ENCODE data around the gene PDE8B. TPM values are rescaled to one million over a fixed set of nuclear protein-coding genes. Genes with fewer than 3 reads are reported as not detected.
A peak's percentile ranks its signal among the peaks of the same experiment; 100 is the strongest.

The PDE8B gene, protein sequence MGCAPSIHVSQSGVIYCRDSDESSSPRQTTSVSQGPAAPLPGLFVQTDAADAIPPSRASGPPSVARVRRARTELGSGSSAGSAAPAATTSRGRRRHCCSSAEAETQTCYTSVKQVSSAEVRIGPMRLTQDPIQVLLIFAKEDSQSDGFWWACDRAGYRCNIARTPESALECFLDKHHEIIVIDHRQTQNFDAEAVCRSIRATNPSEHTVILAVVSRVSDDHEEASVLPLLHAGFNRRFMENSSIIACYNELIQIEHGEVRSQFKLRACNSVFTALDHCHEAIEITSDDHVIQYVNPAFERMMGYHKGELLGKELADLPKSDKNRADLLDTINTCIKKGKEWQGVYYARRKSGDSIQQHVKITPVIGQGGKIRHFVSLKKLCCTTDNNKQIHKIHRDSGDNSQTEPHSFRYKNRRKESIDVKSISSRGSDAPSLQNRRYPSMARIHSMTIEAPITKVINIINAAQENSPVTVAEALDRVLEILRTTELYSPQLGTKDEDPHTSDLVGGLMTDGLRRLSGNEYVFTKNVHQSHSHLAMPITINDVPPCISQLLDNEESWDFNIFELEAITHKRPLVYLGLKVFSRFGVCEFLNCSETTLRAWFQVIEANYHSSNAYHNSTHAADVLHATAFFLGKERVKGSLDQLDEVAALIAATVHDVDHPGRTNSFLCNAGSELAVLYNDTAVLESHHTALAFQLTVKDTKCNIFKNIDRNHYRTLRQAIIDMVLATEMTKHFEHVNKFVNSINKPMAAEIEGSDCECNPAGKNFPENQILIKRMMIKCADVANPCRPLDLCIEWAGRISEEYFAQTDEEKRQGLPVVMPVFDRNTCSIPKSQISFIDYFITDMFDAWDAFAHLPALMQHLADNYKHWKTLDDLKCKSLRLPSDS
- 1 to 10 TPM in 1 of 4 donors, under 1 TPM in 2, not detected in 1; 0.16 to 1.3 (median 0.71) TPM for total RNA-seq

DNA sequence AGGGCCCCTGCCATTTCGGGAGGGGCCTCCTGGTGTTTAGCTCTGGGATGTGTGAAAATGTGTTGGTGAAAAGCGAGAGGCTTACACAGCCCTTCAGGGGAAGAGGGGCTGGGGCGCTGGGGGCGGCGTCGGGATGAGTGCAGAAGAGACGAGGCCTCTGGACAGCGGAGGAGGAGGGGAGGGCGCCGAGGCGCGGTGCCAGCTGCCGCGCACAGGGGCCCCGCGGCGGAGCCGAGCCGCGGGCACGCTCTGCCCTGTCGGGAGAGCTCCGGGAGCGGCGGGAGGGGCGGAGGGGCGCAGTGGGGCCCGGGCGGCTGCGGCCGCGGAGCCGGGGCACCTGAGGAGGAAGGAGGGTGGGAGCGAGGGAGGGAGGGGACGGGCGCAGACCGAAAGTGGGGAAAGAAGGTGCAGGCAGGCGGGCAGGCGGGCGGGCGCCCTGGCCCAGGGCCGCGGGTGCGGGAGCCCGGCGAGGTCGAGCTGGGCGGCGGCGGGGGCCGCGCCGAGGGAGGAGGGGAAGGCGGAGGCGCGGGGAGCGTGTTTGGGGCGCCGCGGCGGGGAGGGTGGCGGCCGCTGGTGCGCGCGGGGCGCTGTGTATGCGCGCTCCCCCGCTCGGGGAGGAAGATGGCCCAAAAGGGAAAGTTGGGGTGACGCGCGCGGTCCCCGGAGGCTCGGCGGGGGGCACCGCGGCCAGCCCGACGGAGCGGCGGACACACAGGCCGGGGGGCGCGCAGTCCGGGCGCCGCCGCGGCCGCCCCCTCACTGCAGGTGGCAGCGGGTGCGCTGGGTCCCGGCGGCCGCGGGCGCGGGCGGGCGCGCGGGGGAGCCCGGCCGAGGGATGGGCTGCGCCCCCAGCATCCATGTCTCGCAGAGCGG is at the start of gene PDE8B:
TSS of gene PDE8B (plus strand) at position 590 of the 873 bp plus-strand sequence. CDS start at position 836, 246 bp downstream.
- intact Hi-C loops (cut with DNase I; ENCODE audit: low total_unique reads) (no loop called here), in situ Hi-C loops (cut with MboI; ENCODE audit: low sequenced_read_pairs in 4 of 4) (no loop called here)
- ATAC-seq = no peak
- peak within 1 kb of the TSS; percentile 7 to 43 (median 40) for H3K4me3 ChIP-seq
- no peaks in the 10 kb centered on the region for H3K36me3 ChIP-seq
- no peaks in the 10 kb centered on the region for H3K9me3 ChIP-seq
- H3K27me3 ChIP-seq = peaks cover 37 to 52% (median 46%) of the 10 kb centered on the region in 3 donors
- no peak within 1 kb of the TSS for H3K27ac ChIP-seq
- TF ChIP-seq POLR2A (IDR thresholded peaks at IDR 0.05) = no peak
- TF ChIP-seq CTCF (IDR thresholded peaks at IDR 0.05 in 4 of 5, conservative IDR thresholded peaks at IDR 0.05 in 1 of 5) = no peak
- no peaks in the 10 kb centered on the region for H3K4me1 ChIP-seq
- DNase-seq = no peak

DNA sequence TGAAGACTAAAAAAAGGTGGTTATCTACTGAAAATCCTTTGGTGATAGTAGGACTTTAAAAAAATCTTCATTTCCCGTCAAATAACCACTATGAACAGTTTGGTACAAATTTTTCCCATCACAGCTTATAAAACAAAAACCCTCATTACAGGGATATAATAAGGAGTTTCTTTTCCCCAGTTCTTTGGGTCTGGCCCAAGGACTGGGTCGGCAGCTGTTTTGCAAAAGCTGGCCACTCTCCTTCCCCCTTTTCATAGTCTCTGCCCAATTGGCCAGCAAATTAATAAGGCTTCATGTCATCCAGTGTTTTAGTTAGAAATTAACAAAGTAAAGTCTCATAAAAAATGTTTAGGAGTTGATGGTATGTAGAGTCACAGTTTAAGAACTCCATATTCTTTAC is 47.0 kb upstream of the PDE8B start:
- Histone ChIP-seq H3K4me1 (peaks cover 12 to 13% of the 10 kb centered on the region in 2 donors), H3K36me3 (no peaks in the 10 kb centered on the region), H3K27me3 (no peaks in the 10 kb centered on the region), H3K4me3 (no peak overlapping the region), H3K9me3 (no peaks in the 10 kb centered on the region), H3K27ac (no peak overlapping the region)
- in situ Hi-C loops (cut with MboI; ENCODE audit: low sequenced_read_pairs in 4 of 4) (no loop called here), intact Hi-C loops (cut with DNase I; ENCODE audit: low total_unique reads) (no loop called here)
- TF ChIP-seq CTCF (IDR thresholded peaks at IDR 0.05 in 4 of 5, conservative IDR thresholded peaks at IDR 0.05 in 1 of 5) (no peak), POLR2A (IDR thresholded peaks at IDR 0.05) (no peak)
- DNase-seq (no peak), ATAC-seq (no peak)

GRCh38 chr5:77167063-77167462 is 43.4 kb upstream of the PDE8B start:
- H3K27ac ChIP-seq = no peak overlapping the region

More at GRCh38 chr5:77167063-77167462, 43.4 kb upstream of the PDE8B start:
- H3K4me1 ChIP-seq = peaks cover 16 to 22% of the 10 kb centered on the region in 2 donors
- in situ Hi-C loops (cut with MboI; ENCODE audit: low sequenced_read_pairs in 4 of 4) (no loop called here), intact Hi-C loops (cut with DNase I; ENCODE audit: low total_unique reads) (no loop called here)
- ATAC-seq (no peak), DNase-seq (no peak)
- H3K9me3 ChIP-seq = no peaks in the 10 kb centered on the region
- TF ChIP-seq POLR2A (IDR thresholded peaks at IDR 0.05) = no peak
- no peak for TF ChIP-seq CTCF (IDR thresholded peaks at IDR 0.05 in 4 of 5, conservative IDR thresholded peaks at IDR 0.05 in 1 of 5)
- no peaks in the 10 kb centered on the region for H3K36me3 ChIP-seq
- no peak overlapping the region for H3K4me3 ChIP-seq
- no peaks in the 10 kb centered on the region for H3K27me3 ChIP-seq

Measured in gastrocnemius medialis (tissue), 4 donors.